ENCODE data around the gene BCOR.

The BCOR gene

DNA sequence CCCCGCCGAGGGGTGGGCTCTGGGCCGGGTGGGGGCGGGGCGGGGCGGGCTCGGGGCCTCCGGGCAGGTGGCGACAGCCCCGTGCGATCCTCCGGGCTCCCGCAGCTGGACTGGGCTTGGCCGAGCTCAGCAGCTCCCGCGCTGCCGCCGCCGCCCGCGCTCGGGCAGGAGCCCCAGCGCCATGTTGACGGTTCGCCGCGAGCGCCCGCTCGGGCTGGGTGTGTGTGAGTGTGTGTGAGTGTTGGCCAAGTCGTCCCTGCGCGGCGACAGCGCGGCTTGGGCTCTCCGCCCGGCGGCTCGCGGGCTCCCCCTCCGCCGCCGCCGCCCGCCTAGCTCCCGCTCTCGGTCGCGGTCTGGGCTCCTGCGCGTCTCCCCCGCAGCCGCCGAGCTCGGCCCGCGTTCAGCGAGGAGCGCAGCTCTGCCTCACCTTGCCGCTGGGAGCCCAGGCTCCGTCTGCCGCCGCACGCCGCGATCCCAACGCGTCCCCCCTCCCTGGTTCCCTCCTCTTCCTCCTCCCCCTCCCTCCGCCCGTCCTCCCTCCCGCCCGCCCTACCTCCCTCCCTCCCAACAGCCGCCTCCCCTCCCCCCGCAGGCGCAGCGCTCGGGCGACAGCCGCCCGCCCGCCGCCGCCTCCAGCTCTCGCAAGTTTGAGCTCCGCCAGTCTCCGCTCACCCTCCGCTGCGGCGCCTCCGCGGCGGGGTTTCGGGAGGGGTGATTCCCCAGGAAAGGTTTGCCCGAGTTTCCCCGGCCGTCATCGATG, at the start of gene BCOR:
Gene BCOR (minus strand): TSS at position 455 of the 760 bp plus-strand sequence. CDS start 20,029 bp downstream, outside the sequence.
- peak; percentile 77 for DNase-seq

DNA sequence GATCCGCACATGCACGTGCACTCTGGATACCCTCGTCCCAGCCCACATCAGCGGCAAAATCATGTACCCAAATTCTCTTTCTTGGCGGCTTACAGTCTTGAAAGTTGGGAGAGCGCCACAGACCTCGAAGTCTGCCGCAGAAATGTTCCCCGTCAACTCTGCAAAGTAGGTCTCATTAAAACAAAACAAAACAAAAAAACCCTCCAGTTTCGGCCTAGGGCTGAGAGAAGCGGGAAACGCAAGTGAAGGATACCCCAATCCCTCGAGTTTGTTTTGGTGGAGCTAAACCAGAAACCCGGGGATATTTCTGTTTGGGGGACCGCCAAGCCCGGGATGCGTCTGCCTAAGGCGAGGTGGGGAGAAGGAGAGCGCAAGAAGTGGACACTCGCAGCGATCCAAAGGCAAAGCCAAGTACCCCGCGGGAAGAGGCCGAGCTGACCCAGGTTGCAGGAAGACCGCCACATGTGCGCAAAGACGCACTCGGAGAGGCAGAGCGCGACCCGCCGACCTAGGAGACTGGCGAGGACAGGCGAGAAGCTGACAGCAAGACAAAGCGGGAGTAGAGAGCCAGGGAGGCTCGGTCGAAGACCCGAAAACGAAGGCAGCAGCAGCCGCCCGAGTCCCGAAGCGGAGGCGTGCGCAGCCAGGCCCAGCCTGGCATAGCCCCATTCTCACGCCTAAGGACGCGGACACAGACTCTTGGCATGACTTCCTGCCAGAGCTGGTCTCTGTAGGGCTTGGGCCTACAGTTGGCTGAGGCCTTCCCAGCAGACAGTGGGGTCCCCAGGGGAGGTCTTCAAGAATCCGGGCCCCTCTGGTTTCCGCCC, 49.6 kb upstream of the BCOR start:
- DNase-seq = no peak

DNA sequence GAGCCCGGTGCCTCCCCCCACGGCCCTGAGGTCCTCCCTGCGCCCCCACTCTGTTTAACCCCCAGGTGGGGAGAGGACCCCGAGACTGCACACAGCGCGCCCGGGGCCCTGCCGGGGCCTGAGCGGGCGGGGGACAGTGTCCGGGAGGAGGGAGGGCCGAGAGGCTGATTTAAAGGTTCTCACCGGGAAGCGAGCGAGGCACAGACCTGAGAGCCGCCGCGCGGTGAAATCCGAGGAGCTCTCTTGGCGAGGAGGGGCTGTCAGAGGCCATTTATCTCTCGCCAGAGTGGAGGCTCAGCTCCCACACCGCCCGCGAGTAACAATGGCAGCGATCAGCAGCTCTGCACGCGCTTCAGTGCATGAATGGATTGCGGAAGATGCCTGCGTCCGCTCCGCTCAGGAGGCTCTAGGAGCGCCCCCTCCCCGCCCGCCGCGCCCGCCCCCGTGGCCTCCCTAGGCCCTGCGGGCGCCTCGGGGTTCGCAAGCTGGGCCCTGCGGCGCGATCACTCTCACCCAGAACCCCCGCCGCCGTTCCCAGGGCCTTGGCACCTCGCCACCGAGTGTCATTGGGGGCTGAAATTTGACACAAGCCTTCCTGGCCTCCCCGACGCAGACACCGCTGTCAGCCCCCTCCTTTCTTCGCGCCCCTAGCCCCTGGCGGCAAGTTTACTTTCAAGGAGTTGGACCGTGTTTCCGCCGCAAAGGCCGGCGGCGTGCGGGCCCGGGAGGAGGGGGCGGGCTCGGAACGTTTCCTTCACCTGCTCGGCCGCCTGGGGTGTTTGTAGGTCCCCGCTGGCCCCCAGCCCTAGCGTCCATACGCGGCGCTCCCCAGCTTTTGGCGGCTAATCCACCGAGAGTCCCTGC, 48.7 kb upstream of the BCOR start:
- DNase-seq = peak; percentile 27

DNA sequence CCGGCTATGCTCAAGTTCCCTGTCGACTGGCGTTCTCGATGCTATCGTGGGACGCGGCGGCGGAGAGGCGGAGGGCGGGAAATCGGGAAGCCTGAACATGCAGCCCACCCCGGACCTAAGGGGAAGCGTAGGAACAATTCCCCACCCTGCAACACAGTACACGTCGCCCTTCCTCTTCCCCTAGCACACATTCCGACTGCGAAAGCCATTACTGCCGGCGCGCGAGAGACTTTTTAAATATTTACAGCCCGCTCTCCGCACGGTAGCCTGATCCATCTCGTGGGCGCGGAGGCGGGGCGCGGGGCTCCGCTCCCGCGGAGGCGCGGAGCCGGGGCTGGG, 48.1 kb upstream of the BCOR start:
- DNase-seq = no peak

DNA sequence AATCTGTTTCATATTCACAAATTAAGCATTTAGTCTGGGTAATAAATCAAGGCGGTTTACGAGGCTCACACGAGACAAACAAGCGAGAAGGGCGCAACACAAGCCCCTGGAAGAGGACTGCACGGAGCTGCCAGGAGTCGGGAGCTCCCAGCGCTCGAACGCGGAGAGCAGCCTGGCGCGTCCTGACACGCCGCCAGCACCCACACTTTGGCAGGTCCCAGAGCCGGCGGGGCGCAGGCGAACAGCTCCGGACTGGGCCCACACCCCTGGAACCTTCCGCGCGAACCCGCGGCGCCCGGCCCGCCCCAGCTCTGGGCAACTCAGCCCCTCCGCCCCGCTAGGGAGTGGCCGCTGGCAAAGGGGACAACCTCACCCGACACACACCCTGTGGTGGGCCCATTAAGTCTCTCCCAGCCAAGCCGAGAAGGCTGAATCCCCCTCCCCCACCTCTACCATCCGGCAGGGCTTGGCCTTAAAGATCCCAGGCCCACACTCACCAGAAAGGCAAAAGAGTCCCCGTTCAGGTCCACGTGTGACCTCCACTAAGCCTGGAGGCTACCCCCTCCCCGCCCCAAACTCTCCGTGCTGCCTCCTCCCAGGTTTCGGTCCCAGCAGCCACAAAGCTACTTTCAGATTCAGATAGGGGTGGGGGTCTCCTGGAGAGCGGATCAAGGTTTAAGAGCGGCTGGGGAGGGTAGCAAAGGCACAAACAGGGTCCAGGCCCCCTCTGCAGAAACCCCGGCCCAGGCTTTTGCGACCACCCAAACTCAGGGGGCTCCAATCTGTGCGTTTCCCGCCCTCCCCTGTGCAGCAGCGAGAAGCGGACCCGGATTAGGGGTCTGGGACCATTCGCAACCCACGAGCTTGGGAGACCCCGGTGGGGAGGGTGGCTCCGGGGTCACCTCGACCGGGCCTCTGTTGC, 47.5 kb upstream of the BCOR start:
- DNase-seq = no peak

DNA sequence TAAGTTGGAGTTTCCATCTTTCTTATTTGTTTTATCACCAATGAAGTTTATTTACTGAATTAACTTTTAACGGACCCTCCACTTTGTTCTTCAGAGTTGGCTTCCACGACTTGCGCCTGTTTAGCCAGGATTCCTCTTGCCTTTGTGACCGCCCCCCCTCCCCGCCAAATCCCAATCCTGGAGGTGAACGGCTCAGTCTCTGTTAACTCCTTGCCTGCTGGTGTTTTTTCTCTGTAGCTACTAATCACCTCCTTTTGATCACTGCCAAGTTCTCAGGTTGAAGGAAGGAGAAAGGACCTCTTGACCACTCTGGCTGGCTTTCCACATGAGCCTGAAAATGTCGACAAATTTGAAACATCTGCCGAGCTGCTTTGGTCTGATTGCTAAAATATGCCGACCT, 46.8 kb upstream of the BCOR start:
- no peak for DNase-seq

DNA sequence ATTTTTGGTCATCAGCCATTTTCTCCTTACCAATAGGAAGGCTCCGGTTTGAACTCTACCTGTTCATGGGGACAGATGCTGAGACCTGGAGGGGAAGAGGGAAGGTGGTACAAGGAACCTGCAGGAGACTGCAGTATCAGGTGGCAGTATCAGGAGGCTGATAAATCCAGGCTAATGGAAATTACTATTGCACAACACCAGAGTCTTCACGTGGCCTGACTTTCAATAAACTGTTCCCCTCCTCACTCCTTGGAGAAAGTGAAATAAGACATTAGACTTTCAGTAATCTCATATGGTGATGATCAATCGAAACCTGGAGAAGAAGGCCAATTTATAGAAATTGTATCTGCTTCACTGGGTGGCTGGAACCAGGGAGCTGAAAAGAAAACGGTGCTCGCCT, 46.2 kb upstream of the BCOR start:
- DNase-seq = no peak

DNA sequence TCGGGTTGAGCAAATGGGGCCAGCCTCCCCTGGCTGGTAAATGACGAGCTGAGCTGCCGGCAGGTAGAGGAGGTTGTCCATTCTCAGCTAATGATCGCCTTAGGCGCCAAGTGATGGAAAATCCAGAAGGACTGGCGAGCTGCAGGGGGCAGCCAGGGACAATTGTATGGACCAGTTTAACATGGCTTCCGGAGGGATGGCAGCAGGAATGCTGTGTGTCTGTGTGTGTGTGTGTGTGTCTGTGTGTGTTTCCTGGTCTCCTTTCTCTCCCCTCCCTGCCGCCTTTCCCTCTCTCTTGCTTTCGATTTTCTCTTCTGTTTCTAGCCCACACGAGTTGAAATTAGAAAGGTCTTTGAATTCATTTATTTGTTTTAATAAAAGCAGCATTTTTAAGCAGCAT, 45.2 kb upstream of the BCOR start:
- DNase-seq = no peak

DNA sequence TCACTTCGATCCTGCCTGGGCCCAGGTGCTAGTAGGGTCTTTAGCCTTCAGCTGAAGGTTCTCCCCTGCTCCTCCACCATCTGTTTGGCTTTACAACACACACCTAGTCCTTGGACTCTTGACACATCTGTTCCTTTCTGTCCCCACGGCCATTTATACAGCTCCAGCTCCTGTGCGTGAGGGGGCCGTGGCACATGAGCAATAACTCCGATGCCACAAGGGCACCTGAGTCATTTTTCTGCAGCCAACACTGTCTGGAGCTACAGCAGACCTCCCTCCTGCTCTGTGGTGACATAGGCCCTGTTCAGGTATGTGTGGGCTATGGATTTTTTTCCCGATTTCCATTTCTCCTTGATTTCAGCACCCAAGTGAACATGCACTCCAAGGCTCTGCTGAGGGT, 44.7 kb upstream of the BCOR start:
- DNase-seq = no peak

DNA sequence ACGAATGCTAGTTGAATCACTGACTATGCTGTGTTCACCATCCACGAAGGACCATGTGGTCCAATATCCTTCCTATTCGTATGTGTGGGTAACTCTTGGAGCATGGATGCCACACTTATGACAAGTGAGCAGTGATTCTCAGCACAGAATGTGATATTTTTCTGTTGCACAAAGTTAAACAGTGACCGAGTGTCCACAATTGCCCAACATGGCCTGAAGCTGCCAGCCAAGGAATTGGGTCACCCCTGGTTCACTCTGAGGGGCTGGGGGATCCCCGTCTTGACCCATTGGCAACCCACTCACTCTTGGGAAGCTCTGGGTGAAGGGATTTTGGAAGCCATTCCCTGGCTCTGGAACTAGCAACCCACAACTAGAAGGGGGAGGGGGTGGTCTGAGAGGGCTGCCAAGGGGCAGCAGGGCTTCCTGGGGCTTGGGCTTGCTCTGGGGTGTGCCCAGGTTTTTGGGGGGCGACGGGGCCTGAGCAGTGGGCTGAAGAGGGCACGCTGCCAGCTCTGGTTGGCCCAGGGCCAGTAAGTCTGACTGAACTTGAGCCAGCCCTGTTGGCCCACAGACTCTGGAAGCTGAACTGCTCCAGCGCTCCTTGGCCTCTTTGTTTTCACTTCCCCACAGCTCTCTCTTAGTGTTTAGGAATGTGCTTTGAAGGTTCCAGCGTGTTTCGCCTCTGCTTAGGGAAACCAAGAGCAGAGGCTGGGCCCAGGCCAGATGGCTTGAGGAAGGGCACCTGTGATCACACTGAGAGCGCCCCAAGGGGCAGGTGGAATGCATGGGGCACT, 43.1 kb upstream of the BCOR start:
- DNase-seq = no peak

DNA sequence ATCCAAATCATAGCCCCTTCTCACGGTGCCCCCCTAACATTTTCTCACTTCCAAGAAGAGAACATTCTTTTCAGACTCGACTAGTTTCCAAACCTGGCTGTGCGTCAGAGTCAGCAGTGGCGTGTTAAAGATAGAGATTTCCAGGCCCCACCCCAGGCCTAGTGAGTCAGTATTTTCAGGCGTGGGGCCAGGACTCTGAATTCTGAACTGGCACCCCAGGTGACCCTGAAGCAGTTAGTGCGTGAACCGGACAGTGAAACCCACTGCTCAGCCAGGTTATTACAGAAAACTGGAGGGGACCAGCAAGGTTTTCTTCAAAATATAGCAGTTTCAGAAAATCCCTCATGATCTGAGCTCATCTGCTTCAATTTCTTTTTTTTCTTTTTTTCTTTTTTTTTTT, 35.0 kb upstream of the BCOR start:
- DNase-seq = no peak

DNA sequence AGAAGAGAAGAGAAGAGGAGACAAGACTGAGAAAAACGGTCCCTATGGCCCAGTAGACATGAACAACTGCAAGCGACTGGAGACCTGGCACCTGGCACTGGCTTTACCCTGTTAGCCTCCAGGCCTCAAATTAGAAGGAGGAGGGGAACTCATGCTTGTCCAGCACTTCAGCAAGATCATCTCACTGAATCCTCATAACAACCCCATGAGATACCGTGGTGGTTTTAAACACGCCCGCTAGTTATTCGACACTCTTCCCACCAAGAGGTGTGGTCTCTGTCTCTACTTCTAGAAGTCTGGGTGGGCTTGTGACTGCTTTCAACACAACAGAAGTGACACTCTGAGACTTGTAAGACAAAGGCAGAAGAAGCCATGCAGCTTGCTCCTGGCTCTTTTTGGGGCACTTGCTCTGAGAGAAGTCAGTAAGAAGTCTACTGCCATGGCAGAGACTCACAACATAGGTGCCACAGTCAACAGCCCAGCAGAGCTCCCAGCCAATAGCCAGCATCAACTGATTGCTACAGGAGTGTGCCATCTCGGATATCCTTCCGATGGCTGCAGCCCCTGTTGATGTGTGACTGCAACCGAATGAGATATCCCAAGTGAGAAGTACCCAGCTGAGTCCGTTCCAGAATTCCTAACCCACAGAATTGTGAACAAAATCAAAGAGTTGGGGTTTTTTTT, 34.0 kb upstream of the BCOR start:
- no peak for DNase-seq

DNA sequence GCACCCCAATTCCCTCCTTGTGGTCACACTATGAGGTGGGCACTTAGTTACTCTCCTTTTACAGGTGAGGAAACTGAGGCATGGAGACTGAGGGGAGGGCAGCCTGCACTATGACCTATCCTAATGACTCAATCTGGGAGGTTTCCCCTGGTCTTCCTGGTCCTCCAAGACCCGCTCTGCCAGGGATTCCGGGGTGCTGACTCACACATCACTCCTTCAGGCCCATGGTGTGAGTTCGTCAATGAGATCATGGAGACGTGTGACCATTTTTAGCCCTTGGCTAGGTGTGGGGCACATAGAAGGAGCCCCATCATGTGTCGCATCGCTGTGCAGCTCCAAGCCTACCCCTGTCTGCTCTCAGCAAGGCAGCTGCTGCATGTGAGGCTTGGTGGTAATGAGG, 32.4 kb upstream of the BCOR start:
- no peak for DNase-seq

DNA sequence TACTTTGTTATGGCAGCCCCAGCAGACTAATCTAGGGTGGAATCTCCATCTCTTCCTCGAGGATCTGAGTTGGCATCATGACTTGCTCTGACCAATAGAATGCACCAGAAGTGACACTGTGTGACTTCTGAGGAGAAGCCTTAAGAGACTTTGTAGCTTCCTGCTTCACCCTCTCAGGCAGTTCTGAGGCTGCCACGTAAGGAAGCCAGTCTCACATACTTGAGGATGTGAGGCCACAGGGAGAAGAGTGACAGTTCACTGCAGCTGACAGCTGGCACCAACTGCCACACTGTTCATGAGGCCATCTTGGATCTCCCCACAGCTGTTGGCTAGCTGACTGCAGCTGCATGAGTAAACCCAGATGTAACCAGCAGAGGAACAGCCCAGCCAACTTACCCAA, 29.3 kb upstream of the BCOR start:
- DNase-seq = no peak

DNA sequence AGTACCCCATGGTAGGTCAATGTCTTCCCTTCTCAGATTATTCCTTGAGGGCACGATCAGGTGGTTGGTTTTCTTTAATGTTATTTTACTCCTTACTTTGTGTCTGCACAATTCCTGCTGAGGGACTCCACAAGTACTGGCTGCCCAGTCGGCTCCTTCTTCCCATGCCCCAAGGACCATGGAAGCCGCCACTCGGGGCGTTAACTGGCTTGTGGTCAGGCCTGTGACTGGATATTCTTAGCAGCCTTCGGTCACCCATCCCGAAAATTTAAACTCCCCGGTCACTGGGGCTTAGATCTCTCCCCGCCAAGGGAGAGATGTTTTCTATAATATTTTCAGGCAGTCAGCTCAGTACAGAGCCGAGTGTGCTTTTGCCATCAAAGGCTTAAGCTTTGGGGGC, 24.7 kb upstream of the BCOR start:
- no peak for DNase-seq

DNA sequence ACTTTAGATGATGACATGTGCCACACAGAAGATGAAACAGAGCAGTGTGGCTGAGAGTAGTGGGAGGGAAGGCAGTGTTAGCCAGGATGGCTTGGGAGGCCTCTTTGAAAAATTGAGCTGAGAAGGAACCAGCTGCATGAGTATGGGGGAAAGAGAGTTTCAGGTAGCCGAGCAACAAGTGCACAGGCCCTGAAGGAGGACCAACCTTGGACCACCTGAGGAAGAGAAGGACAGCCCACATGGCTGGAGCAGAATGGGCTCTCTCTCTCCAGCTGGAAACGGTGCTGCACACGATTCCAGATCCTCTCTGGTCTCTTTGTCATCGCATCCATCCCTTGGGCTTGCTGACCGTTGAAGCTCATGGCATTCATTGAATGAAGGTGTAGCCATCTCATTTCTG, 23.9 kb upstream of the BCOR start:
- DNase-seq = no peak

DNA sequence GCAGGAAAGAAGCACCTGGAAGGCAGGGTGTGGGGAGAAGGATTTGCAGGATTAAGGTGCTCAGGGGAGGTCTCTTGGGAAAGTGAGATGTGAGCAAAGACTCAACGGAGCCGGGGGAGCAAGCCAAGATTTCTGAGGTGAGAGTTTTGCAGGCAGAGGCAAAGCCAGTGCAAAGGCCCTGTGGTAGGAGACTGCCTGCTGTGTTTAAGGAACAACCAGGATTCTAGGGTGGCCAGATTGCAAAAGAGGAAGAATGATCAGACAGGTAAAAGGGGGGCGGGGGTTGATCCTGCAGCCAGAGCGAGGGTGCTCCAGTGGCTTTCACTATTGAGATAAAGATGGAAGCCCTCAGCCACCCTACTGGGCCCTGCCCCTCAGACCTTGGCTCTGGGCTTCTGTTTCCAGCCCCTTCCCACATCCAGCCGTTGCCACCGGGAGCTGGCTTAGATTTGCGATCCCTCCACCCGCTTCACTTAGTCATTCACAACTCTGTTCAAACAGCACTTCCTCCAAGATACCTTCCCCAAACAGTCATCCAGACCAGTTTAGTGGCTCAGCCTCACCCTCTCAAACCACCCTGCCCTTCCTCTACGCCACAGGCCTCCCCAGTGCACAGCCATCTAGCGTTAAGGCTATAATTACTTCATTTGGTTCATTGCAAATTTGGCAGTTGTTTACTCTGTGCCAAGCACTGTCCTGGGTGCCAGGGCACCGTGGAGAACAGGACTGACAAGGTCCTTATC, 23.3 kb upstream of the BCOR start:
- DNase-seq = no peak

DNA sequence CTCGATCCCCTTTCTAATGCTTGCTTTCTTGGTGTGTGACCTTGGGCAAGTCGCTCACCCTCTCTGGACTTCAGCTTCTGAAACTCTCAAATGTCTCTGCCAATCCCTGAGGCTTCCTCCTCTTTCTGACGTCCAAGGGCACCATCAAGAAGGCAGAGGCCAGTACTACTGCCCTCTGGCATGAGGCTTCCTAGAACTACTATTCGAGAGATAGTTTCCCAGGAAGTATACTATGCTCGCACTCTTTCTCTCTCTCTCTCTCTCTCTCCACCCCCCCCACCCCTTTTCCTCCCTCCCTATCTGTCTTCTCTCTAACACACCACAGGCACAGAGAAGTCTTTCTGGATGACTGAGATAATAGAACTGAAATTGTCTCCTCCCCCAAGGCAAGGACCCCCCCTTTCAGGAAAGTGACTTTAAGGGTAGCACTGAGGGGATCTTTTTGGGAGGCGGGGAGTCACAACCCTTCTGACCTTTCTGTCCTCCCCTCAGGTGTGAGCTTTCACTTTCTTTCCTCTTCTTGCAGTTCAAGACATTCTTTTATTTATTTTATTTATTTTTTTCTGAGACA, 20.0 kb upstream of the BCOR start:
- no peak for DNase-seq

DNA sequence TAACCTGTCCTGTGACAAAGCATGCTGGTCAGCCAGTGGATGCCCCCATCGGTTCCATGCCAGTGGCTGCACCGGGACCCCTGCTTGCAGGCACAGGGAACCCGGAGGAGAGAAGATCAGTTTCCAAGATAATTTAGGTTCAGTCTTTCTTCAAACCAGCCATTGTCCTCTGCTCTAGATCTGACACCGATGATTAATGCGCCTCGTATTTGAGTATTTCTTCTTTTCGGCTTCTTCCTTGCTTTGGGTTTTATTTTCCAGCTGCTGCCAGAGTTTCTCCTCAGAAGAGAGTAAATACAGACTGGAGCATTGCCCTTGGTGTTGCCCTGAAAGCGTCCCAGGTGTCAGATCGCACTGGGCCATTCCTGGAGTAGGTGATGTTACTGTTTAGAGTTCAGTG, 19.2 kb upstream of the BCOR start:
- no peak for DNase-seq

DNA sequence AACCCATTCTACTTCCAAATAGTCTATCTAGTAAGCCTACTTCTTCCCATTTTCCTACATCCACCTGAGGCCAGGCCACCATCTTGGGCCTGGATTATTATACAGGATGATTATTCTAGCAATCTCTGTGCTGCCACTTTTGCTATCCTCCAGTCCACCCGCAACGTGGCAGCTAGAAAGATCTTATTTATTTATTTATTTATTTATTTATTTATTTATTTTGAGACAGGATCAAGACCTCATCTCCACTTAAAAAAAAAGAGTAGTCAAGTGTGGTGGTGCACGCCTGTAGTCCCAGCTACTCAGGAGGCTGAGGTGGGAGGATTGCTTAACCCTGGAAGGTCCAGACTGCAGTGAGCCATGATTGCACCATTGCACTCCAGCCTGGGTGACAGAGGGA, 15.2 kb upstream of the BCOR start:
- no peak for DNase-seq

Measured in CD4-positive, alpha-beta T cell treated with Interferon gamma for 1 hour (primary cell).